T1000 (cell line): ENCODE measurements around the gene TSHR.
A peak's percentile ranks its signal among the peaks of the same experiment; 100 is the strongest.

ENCODE experiments used
- DNase-seq: peaks from one replicate; lab custom pipeline; 2025; ENCODE audit warnings: mixed read lengths; lab: John Stamatoyannopoulos, UW

The TSHR gene

GRCh38 chr14:81137316-81137715, 181.9 kb downstream of the TSHR start:
- peak; percentile 59 for DNase-seq

GRCh38 chr14:81138429-81138828, 183.0 kb downstream of the TSHR start:
- DNase-seq: no peak

- DNase-seq: no peak
Measured at GRCh38 chr14:81141426-81141825, 186.0 kb downstream of the TSHR start.

GRCh38 chr14:81143793-81144192, 188.4 kb downstream of the TSHR start:
- DNase-seq: no peak

- DNase-seq: no peak
Measured at GRCh38 chr14:81144824-81145603, 189.6 kb downstream of the TSHR start.

- no peak for DNase-seq
Measured at GRCh38 chr14:81147140-81147897, 191.9 kb downstream of the TSHR start.

- DNase-seq: no peak
Measured at GRCh38 chr14:81148635-81149034, 193.2 kb downstream of the TSHR start.

GRCh38 chr14:81153187-81153586, 197.8 kb downstream of the TSHR start:
- no peak for DNase-seq

GRCh38 chr14:81157431-81157830, 202.0 kb downstream of the TSHR start:
- DNase-seq: no peak

- no peak for DNase-seq
Measured at GRCh38 chr14:81161088-81161487, 205.7 kb downstream of the TSHR start.

- no peak for DNase-seq
Measured at GRCh38 chr14:81161749-81162148, 206.3 kb downstream of the TSHR start.

- DNase-seq: no peak
Measured at GRCh38 chr14:81162941-81163340, 207.5 kb downstream of the TSHR start.

GRCh38 chr14:81164167-81164774, 208.8 kb downstream of the TSHR start:
- peak; percentile 42 for DNase-seq

GRCh38 chr14:81165188-81165587, 209.8 kb downstream of the TSHR start:
- DNase-seq: no peak

- DNase-seq: no peak
Measured at GRCh38 chr14:81166121-81166520, 210.7 kb downstream of the TSHR start.

- no peak for DNase-seq
Measured at GRCh38 chr14:81169267-81169666, 213.8 kb downstream of the TSHR start.

- DNase-seq: no peak
Measured at GRCh38 chr14:81169711-81170103, 214.3 kb downstream of the TSHR start.

GRCh38 chr14:81170104-81170828, 214.8 kb downstream of the TSHR start:
- DNase-seq: peak; percentile 83

GRCh38 chr14:81170829-81171195, 215.4 kb downstream of the TSHR start:
- DNase-seq: no peak

GRCh38 chr14:81172353-81172752, 216.9 kb downstream of the TSHR start:
- peak; percentile 3 for DNase-seq

- no peak for DNase-seq
Measured at GRCh38 chr14:81172881-81173280, 217.5 kb downstream of the TSHR start.

- DNase-seq: no peak
Measured at GRCh38 chr14:81176241-81176640, 220.8 kb downstream of the TSHR start.
